KBM-7 (cell line): ENCODE data around the gene PWWP2B.

ENCODE experiments used
- DNase-seq: peaks from one replicate; pipeline ENCODE4 v3.0.0-alpha.2; 2015
- in situ Hi-C: fragments of 300-500 bp; cut with MboI; formaldehyde crosslinking; loops from 2 replicates; pipeline ENCODE4 v1.14.3; 2020; ENCODE audit warnings: low sequenced_read_pairs, low pct_unique_long_range_greater_than_20kb, mixed read lengths

PWWP2B gene

DNA sequence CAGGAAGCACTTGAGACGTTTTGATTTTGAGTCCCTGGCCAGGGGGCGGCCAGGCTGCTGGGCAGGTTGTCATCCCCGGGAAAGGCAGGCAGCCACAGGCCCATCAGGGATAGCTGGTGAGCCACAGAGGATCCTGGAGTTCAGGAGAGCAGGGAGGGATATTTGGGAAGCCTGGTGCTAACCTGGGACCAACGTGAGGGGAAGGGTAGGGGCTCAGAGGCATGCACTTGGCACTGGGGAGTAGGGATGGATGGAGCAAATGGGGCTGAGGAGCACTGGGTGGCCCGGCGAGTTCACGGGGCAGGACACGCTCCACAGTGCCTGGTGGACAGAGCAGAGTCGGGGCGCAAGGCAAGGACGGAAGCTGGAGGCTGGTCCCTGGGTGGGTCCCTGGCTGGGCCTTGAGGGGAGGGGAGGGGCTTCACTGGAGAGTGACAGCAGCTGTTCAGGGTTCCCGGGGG, 34.8 kb upstream of the PWWP2B start:
- no peak for DNase-seq
- in situ Hi-C loops: no loop called here

DNA sequence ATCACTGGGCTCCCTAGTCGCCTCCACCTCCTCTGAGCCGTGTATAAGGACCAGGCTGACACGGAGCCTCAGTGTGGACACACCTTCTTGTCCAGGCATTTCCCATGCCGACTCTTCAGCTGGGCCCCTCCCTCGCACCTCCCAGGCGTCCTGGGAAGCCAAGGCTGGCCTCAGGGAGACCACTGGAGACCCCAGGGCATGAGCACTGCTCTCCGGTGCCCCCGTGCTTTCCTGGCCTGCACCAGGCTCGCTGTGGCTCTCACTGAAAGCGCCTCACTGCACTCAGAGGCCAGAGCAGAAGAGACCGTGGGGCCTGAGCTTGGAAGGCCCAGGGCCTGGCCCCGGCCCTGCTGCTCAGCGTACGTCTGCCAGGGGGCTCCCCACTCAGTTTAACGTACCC, 33.6 kb upstream of the PWWP2B start:
- in situ Hi-C loops: no loop called here
- DNase-seq: no peak

DNA sequence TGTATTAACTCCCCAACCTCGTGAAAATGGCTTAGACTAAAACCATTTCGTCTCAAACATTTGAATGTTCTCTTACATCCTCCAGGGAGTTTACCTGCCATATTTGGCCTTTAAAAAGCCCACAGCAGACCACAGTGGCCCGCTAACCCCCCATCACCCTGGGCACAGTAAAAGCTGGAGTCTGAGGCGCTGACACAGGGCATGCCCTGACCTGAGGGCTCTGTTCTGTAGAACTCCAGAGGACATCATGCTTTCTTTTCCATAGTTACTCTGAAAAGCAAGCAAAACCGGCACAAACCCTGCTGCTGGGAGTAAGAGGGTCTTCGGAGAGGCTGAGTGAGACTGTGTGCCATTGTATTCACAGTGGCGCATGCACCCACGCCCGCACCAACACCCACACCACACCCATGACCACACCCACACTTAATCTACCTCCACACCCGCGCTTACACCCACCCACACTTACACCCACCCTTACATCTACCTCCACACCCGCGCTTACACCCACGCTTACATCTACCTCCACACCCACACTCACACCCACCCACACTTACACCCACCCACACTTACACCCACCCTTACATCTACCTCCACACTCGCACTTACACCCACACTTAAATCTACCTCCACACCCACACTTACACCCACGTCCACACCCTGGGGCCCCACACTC, 32.9 kb upstream of the PWWP2B start:
- in situ Hi-C loops: no loop called here

DNA sequence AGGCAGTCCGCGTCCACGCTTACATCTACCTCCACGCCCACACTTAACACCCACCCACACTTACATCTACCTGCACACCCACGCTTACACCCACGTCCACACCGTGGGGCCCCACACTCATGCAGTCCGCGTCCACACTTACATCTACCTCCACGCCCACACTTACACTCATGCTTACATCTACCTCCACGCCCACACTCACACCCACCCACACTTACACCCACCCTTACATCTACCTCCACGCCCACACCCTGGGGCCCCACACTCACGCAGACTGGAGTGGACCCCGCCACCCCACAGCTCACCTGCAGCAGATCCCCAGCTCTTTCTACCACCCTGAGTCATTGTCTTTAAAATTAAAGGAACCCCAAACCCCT, 32.4 kb upstream of the PWWP2B start:
- in situ Hi-C loops: no loop called here
- DNase-seq: no peak

More for the DNA sequence above, 32.9 kb upstream of the PWWP2B start:
- no peak for DNase-seq

DNA sequence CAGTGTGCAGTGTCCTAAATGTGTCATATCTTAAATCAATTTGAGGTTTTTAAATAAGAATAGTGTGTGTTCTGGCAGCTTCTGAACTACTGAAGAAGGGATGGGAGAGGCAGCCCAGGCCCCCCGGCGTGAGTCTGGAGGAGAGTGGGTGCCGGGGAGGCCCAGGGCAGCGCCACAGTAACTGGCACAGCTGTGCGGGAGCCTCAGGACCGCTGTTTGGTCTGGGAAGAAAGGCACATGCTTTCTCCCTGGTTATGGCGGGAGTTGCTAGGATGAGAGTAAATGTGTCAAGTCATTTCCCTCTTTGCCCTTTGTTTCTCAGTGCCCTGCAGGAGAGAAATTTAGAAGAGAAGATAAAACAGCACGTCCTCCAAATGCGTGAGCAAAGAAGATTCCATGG, 31.9 kb upstream of the PWWP2B start:
- in situ Hi-C loops: no loop called here

DNA sequence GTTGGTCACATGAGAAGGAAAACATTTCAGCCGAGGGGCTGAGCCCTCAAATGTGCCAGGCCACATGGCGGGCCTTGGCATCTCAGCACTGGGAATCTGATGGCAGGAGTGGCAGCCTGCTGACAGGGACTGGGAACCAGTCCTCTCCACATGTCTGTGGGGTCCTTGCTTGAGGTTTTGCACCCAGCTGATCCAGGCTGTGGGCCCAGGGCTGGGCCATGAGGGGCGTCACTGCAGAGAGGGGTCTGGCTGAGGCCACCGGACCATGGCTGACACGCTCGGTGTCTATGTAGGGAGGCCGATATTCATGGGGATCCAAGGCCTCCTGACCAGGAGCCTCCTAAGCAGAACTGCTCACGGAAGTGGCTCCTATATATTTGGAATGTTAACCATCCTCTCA, 31.0 kb upstream of the PWWP2B start:
- in situ Hi-C loops: no loop called here
- DNase-seq: no peak

More for the DNA sequence above, 31.9 kb upstream of the PWWP2B start:
- no peak for DNase-seq

DNA sequence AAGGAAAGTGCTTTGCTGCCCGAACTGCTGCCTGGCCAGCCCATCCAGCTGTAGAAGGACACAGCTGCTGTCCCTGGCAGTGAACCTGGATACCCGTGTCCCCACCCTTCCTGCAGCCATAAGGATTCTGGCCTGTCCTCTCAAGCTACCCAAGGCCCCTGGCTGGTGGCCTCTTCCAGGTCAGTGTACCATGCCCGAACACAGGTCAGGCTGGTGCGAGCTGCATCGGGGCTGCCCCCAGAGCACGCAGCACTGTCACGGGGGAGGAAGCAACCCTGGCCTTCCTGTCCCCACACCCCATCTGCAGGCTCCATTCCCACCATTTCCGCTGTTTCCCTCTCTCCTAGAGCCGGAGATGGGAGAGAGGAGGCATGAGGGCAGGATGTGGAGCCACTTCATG, 30.5 kb upstream of the PWWP2B start:
- DNase-seq: no peak
- in situ Hi-C loops: no loop called here

DNA sequence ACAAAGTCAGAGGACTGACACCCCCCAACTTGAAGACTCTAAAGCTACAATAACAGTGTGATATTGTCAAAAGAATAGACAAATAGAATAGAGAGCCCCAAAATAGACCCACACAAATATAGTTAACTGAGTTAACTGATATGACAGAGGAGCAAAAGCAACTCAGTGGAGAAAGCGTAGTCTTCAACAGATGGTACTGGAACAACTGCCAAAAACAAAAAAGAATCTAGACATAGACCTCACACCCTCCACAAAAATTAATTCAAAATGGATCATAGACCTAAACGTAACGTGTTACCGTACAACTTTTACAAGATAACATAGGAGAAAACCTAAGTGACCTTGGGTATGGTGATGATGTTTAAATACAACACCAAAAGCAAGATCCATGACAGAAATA, 28.6 kb upstream of the PWWP2B start:
- in situ Hi-C loops: no loop called here
- no peak for DNase-seq

DNA sequence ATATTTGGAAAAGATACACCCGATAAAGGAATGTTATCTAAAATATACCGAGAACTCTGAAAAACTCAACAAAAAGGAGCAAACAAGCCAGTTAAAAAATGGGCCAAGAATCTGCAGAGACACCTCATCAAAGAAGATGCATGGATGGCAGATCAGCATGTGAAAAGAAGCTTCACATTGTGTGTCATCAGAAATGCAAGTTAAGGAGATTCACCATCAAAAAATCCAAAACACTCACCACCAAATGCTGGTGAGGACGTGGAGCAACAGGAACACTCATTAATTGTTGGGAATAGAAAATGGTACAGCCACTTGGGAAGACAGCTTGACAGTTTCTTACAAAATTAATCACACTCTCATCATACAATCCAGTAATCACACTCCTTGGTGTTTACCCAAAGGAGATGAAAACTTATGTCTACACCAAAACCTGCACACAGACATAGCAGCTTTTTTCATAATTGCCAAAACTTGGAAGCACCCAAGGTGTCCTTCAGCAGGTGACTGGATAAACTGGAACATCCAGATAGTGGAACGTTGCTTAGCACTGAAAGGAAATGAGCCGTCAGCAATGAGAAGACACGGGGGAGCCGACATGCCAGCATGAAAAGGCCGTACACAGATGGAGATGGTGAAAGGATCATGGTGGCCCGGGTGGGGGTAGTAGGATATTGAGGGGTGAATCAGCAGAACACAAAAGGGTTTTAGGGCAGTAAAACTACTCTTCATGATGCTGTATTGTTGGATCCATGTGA, 27.9 kb upstream of the PWWP2B start:
- in situ Hi-C loops: no loop called here
- no peak for DNase-seq

DNA sequence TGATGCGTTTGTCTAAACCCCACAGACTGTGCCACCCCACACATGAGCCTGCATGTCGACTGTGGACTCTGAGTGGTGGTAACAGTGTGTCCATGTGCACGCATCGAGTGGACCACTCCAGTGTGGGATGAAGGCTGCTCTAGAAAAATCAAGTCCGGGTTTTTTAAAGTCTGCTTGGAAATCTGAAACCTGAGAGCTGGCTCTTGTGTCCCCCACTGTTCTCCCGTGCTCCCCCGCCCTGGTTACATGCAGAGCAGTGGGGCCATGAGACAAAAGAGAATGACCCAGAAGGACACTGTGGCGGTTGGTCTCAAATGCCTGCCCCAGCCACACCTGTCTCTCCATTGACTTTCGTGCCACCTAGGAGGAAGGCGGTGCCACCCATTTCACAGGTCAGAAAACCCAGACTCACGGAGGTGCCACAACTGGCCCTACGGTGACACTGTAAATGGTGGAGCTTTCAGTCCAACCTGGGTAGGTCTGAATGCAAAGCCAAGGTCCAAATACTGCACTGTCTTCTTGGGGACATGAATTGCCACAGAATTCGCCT, 27.3 kb upstream of the PWWP2B start:
- no peak for DNase-seq
- in situ Hi-C loops: no loop called here

DNA sequence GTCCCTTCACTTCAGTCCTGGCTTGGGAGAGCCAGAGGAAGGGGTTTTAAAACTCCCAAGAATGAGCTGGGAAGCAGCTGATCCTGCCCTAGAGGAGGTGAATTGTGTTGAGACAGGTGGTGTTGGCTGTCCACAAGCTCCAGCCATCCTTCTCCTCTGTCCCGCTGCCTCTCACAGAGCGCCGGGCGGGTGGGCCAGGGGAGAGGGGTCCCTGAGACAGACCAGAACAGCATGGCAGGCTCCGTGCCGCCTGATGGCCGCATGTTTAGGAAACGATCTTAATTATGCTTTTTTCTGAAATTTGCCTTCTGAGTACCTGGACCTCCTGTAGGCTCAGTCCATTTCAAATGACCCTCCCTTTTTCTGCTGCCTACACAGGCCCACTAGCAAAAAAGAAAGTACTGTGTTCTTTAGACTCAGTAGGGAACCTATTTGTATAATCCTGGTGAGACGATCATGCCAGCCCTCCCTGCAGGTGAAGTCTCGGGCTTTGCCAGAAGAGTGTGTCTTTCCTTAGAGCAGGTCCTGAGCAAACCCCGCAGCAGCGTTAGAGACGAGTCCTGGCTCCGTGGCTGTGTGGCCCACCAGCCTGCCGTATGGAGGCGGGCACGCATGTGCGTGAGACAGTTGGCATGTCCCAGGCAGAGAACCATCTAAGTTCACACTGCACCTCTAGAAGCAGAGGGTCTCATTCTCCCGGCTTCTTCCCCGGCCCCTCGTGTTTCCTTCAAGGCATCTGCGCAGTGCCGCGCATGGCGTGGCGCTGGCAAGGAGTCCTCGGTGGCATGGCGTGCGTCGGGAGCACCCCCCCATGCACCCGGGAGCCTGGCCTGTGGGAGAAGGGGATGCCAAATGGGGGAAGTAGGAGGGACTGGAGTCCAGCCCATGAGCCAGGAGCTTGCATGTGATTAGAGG, 26.3 kb upstream of the PWWP2B start:
- in situ Hi-C loops: no loop called here
- no peak for DNase-seq

DNA sequence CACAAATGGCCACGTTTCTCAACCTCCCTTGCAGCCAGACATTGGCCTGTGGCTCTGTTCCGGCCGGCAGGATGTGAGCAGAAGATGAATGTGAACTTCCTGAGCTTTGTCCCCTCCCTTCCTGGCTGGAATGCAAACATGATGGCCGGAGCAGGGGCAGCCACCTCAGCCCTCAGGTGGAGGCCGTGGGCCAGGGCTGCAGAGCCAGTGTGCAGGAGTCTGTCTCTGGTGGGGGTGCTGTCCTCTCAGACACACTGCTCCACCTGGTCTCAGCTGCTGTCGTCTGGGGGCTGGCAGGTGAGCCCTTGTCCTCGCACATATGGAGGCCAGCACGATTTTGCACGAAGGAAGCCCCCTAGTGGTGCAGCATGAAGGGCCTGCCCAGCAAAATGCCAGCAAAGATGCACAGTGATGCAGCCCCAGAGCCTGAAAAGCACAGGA, 25.3 kb upstream of the PWWP2B start:
- no peak for DNase-seq
- in situ Hi-C loops: no loop called here

DNA sequence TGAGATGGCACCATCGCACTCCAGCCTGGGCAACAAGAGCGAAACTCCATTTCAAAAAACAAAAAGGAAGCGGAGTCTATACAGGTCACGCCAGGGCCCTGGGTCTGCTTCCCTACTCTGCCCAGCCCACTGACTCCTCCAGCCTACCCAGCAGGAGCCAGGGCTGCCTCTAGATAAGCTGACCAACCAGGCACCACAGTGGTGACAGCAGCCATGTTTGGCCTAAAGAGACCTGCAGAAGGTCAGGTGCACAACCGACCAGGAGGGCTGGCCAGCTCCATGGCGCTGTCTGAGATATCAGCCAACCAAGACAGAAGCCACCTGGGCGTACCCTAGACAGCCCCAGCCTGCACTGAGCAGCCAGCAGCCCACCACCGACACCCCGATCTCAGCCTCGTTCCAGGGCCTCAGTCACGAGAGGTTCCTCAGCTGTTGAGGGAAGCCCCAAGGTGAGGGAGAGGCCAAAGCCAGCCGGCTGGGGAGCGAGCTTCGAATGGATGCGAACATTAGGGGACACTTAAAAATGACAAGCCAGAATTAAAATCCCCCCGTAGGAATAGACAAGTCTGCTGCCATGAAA, 24.4 kb upstream of the PWWP2B start:
- in situ Hi-C loops: no loop called here
- no peak for DNase-seq

DNA sequence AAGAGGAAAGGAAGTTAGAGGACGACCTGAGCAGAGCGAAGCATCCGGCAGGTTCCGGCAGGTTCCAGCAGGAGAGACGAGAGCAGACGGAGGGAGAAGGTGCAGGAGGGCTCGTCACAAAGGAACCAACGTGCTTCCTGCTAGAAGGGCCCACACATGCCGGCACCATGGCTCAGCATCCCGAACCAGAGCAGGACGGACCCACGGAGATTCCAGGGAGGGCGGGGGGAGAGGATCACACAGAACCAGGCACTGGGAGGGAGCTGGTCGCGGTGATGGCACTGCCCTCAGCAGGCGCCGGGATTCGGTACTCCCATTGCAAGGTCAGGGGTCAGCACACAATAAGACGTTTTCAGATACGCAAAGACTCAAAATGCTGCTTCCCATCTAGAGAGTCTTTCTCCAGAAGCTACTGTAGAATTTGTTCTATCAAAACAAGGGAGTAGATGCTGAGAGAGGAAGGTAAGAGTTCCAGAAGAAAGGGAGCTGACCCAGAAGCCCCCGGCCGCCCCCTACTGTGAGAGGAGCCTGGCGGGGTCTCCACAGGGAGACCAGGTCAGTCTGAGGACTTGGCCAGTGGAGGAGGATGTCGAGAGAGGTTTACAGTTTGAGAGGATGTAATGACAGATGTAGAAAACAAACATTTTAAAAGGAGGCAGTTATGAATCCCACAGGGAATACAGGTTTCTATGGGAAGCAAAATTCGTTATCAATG, 23.6 kb upstream of the PWWP2B start:
- in situ Hi-C loops: no loop called here

DNA sequence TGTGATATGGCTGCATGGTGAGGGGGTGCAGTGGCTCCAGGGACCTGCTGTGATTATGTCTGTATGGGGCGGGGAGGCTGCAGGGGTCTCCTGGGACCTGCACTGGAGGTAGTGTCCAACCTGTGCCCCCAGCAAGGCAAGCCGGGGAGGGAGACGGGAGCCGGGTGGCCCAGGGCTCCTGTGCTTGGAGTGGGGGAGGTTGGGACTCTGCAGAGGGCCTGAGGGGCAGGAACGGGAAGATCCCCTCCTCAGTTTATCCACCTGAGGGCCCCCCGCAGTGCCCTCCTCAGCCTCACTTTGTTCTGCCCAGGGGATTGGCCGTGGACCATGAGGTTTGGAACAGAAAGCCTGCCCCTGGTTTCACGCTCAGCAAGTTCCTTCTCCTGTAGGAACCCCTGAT, 22.8 kb upstream of the PWWP2B start:
- in situ Hi-C loops: no loop called here
- DNase-seq: no peak

More for the DNA sequence above, 23.6 kb upstream of the PWWP2B start:
- DNase-seq: no peak

DNA sequence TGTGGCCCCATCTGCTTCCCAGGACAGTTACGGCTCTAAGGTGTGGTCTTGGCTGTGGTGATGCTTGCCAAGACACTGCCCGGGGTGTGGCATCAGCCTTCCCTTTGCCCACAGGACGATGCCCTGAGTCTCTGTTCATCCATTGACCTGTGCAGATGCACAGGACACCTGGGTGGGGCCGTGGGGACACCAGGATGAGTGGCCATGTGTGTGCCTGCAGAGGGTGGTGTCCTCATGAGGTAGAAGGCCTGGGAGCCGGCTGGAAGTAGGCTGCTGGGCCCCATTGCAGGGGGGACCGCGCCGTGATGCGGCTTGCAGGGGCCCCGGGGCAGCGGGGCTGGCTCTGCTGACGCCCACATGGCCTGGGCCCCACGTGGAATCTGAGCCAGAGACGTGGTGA, 22.4 kb upstream of the PWWP2B start:
- DNase-seq: no peak
- in situ Hi-C loops: no loop called here

DNA sequence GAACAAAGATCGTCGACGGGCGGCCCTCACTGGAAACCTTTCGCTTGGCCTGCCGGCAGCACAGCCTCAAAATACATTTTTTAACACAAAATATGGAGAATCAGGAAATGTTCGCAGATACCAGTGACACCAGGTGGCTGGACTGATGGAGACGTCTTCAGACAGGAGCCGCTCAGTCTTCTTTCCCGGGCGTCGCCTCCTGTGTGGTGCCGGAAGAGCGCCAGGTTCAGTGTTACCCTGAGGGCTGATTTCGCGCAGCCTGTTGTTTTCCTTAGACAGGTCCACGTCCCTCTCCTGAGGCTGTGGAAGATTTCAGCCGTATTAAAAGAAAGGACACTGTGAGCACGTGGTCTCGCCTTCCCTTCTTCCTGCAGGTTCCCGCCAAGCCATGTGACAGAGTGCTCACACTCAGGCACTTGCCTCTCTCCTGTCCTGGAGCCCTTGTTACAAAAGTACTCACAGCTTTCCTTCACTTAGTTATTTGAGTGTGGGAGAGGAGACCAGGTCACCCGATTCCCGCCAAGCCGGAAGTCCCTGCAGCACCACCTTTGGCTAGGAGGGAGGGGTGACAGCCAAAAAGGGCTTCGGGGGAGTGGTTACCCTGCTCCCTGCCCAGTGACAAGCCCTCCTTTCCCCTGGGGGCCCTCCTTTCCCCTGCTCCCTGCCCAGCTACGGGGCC, 21.7 kb upstream of the PWWP2B start:
- DNase-seq: no peak
- in situ Hi-C loops: no loop called here

DNA sequence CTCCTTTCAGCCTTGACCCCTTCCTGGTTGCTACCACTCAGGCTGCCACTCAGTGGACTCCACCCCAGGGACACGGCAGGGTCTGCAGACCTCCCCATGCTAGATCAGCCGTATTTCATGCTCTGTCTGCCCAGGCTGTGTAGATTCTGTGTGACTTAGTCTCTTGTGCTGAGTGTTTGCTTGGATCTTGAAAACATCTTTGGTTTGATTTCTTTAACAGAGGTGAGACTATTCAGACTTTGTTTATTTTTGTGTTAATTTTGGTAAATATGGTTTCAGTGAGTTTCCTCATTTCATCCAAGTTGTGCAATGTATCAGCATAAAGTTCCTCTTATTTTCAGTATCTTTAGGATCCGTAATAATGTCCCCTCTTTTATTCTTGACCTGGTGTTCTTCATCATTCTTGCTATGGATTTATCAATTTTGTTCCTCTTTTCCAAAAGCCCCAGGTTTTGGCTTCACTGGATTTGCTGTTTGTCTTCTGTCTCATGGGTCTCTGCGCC, 21.2 kb upstream of the PWWP2B start:
- DNase-seq: no peak
- in situ Hi-C loops: no loop called here
